K562 (cell line): ENCODE measurements around the gene PCSK6. TPM values are rescaled to one million over a fixed set of nuclear protein-coding genes. Genes with fewer than 3 reads are reported as not detected.

ENCODE experiments used
- ATAC-seq: fragments of 200-7000 bp; cut with Tn5 transposase; 3 replicates; pipeline ENCODE4 v1.9.1; 2020; ENCODE audit warnings: moderate library complexity
- BruUV-seq: library from RNA; stranded (reverse); fragments of 400-500 nt; replicated peaks from 2 replicates; lab custom pipeline; 2021; lab: Mats Ljungman, UMichigan
- CTCF ChIA-PET: fragments of 300-600 bp; formaldehyde crosslinking; extraction: SDS; loops from one replicate; lab custom pipeline; 2021; ENCODE audit warnings: low intra/inter-chr PET ratio; lab: Yijun Ruan, JAX
- POLR2A ChIA-PET: fragments of 300-600, 350-650 bp; sonication (Branson Sonifier 250); formaldehyde crosslinking; extraction: SDS; loops from one replicate; lab custom pipeline; 2021; ENCODE audit warnings: antibody characterized with exemption, inconsistent platforms; lab: Yijun Ruan, JAX
- DNase-seq, 4 experiments: peaks; one replicate each; pipeline versions ENCODE4 v3.0.0 to v3.0.0-alpha.2; 2011 to 2018; ENCODE audit warnings: low spot score in 3 of 4, mixed read lengths in 3 of 4; ENCODE audit errors: extremely low read depth in 1 of 4
- FAIRE-seq: peaks from 2 replicates; lab custom pipeline; 2011; peaks lifted over from hg19 to GRCh38; lab: Jason Lieb, UNC
- H2AFZ ChIP-seq: 2 replicates; pipeline ENCODE4 v1.6.0; 2011; ENCODE audit warnings: low read depth, low read length, control low read depth, inconsistent platforms
- H3K27ac ChIP-seq: fragments of 200-600 bp; 3 replicates; pipeline ENCODE4 v1.8.0; 2011; ENCODE audit warnings: low read depth, mild to moderate bottlenecking, control low read depth, inconsistent platforms, low read length, moderate library complexity, mixed read lengths; ENCODE audit errors: extremely low read depth
- H3K27me3 ChIP-seq, 2 experiments: fragments of 300-600 bp in 1 of 2; 2 replicates in 1 of 2; 3 replicates in 1 of 2; pipeline versions ENCODE4 v1.6.0 to v1.8.0; 2011; ENCODE audit warnings: inconsistent platforms in 2 of 2, low read length in 2 of 2, mild to moderate bottlenecking in 1 of 2, mixed read lengths in 1 of 2, moderate library complexity in 1 of 2; ENCODE audit not compliant: control insufficient read depth in 2 of 2, insufficient read depth in 2 of 2
- H3K36me3 ChIP-seq: fragments of 300-600 bp; 3 replicates; pipeline ENCODE4 v1.8.0; 2011; ENCODE audit warnings: mild to moderate bottlenecking, low read length, inconsistent platforms; ENCODE audit not compliant: control insufficient read depth, insufficient read depth
- H3K4me1 ChIP-seq, 2 experiments: fragments of 200-600 bp in 1 of 2; replicated peaks in 1 of 2; 2 replicates in 1 of 2; 3 replicates in 1 of 2; pipeline versions ENCODE4 v1.5.1 to v1.8.0; 2011; ENCODE audit warnings: inconsistent platforms in 2 of 2, low read length in 2 of 2, mild to moderate bottlenecking in 1 of 2, mixed read lengths in 1 of 2, moderate library complexity in 1 of 2; ENCODE audit not compliant: control insufficient read depth in 2 of 2, insufficient read depth in 2 of 2
- H3K4me2 ChIP-seq: 2 replicates; pipeline ENCODE4 v1.6.1; 2011; ENCODE audit warnings: low read length, control low read depth, inconsistent platforms, mixed read lengths; ENCODE audit not compliant: insufficient read depth
- H3K4me3 ChIP-seq: fragments of 200-600 bp; sonication (generic), shearing (Covaris generic); 2 replicates; pipeline ENCODE4 v1.5.1; 2016; ENCODE audit warnings: control low read depth, inconsistent platforms
- H3K79me2 ChIP-seq: fragments of 200-600 bp; 3 replicates; pipeline ENCODE4 v1.8.0; 2011; ENCODE audit warnings: low read length, inconsistent platforms; ENCODE audit not compliant: control insufficient read depth, insufficient read depth
- H3K9ac ChIP-seq, 2 experiments: 2 replicates each; pipeline versions ENCODE4 v1.6.0 to v1.6.1; 2011; ENCODE audit warnings: low read depth in 2 of 2, low read length in 2 of 2, control low read depth in 1 of 2, inconsistent platforms in 1 of 2, mild to moderate bottlenecking in 1 of 2, mixed read lengths in 1 of 2; ENCODE audit not compliant: insufficient read depth in 1 of 2
- H3K9me1 ChIP-seq: one replicate; pipeline ENCODE4 v1.6.0; 2011; ENCODE audit warnings: inconsistent platforms, mild to moderate bottlenecking, low read length, moderate library complexity; ENCODE audit not compliant: control insufficient read depth, insufficient read depth
- H3K9me3 ChIP-seq: replicated peaks from 2 replicates; pipeline ENCODE4 v1.5.1; 2011; ENCODE audit warnings: low read depth, low read length, inconsistent platforms; ENCODE audit not compliant: control insufficient read depth, insufficient read depth
- H4K20me1 ChIP-seq: replicated peaks from 2 replicates; pipeline ENCODE4 v1.6.1; 2011; ENCODE audit warnings: low read length, inconsistent platforms, mixed read lengths; ENCODE audit not compliant: control insufficient read depth, insufficient read depth
- CBFA2T2 ChIP-seq: fragments of 450-650 bp; conservative IDR thresholded peaks from 2 replicates; pipeline ENCODE4 v1.6.1; 2017; ENCODE audit warnings: mild to moderate bottlenecking
- ERF ChIP-seq: fragments of 450-650 bp; formaldehyde crosslinking; IDR thresholded peaks from 2 replicates; pipeline ENCODE4 v1.4.0; 2020; ENCODE audit warnings: mild to moderate bottlenecking, mixed read lengths
- EWSR1 ChIP-seq: fragments of 450-650 bp; IDR thresholded peaks from 2 replicates; pipeline ENCODE4 v1.6.1; 2018; ENCODE audit warnings: borderline replicate concordance, mild to moderate bottlenecking, low read depth, moderate library complexity; ENCODE audit not compliant: partially characterized antibody
- FUS ChIP-seq: fragments of 200-400 bp; formaldehyde crosslinking; optimal IDR thresholded peaks from 2 replicates; pipeline ENCODE3; 2017; ENCODE audit warnings: low read depth, low read length
- HDAC1 ChIP-seq, 2 experiments: fragments of 450-650 bp; IDR thresholded peaks; 2 replicates each; pipeline ENCODE4 v1.6.1; 2016 to 2017; ENCODE audit warnings: inconsistent platforms in 1 of 2, mild to moderate bottlenecking in 1 of 2, moderate library complexity in 1 of 2
- MBD2 ChIP-seq: sonication (generic); IDR thresholded peaks from 2 replicates; pipeline ENCODE4 v1.6.1; 2016; ENCODE audit warnings: low read depth, borderline replicate concordance
- MCM7 ChIP-seq, 2 experiments: fragments of 450-650 bp; IDR thresholded peaks; 2 replicates each; pipeline ENCODE4 v1.6.1; 2016 to 2018
- NCOR1 ChIP-seq: fragments of 450-650 bp; IDR thresholded peaks from 2 replicates; pipeline ENCODE4 v1.6.1; 2016; ENCODE audit warnings: mild to moderate bottlenecking, moderate library complexity
- SRSF7 ChIP-seq: fragments of 200-400 bp; formaldehyde crosslinking; optimal IDR thresholded peaks from 2 replicates; pipeline ENCODE3; 2017; ENCODE audit warnings: mild to moderate bottlenecking, low read depth, low read length
- ZBED1 ChIP-seq: IDR thresholded peaks from 2 replicates; pipeline ENCODE4 v1.6.1; 2014
- ZBTB9 ChIP-seq: fragments of 450-650 bp; formaldehyde crosslinking; IDR thresholded peaks from 2 replicates; pipeline ENCODE4 v1.4.0; 2020; ENCODE audit warnings: mild to moderate bottlenecking, moderate library complexity
- ZNF445 ChIP-seq: fragments of 250-450 bp; sonication (Bioruptor Pico); IDR thresholded peaks from 2 replicates; pipeline ENCODE4 v1.4.0; 2020; ENCODE audit warnings: low read depth, mild to moderate bottlenecking, moderate library complexity
- WGBS: fragments of 100-300 bp; shearing (Covaris generic); methylation state at CpG from one replicate; pipeline ENCODE4 v1.1.6; 2016; ENCODE audit warnings: low coverage, mixed read lengths; ENCODE audit not compliant: insufficient coverage; ENCODE audit errors: missing lambda C conversion rate; 5-methylcytosine and 5-hydroxymethylcytosine counted together
- in situ Hi-C: fragments of 300-500 bp; cut with MboI; formaldehyde crosslinking; loops from 4 replicates; pipeline ENCODE4 v1.15.0; 2018; ENCODE audit warnings: inconsistent platforms, mixed read lengths
- intact Hi-C: fragments of 100-400 bp; cut with micrococcal nuclease; formaldehyde crosslinking; loops from 2 replicates; pipeline ENCODE4 v1.14.2; 2022
- polyA plus RNA-seq, 8 experiments: library from polyadenylated mRNA; depleted of rRNA in 4 of 8; stranded (reverse) in 5 of 8; unstranded in 3 of 8; fragments of >200 nt; fragmentation: Nextera tagmentation in 2 of 8; fragmentation: Illumina TruSeq in 1 of 8; extraction: Ambion mirVana in 2 of 8; extraction: Trizol in 1 of 8; gene quantifications; 2 replicates each; pipeline versions ENCODE4 v1.2.1 to v1.2.3, GENCODE V29; 2011 to 2014; ENCODE audit warnings: inconsistent platforms in 1 of 8, missing spikeins in 1 of 8
- total RNA-seq, 7 experiments: library from RNA; depleted of rRNA in 6 of 7; stranded (reverse); fragments of >200 nt in 6 of 7; fragmentation: Illumina TruSeq in 2 of 7; extraction: Trizol in 2 of 7; gene quantifications; 2 replicates each; pipeline versions ENCODE4 v1.2.1 to v1.2.3, GENCODE V29; 2011 to 2021; ENCODE audit warnings: low replicate concordance in 1 of 7

Gene PCSK6
- total and polyA plus RNA-seq, 9 of the 15 experiments (the other 6 are each of a cell fraction or from before 2014, with no cell fraction given), result 2.2 to 32.6 (median 14.5) TPM

GRCh38 chr15:101461097-101461496, 28.4 kb downstream of the PCSK6 start (continued):
- TF ChIP-seq CBFA2T2 (no peak), FUS (no peak)

- no peak for FAIRE-seq
- no TSS peak for BruUV-seq
- intact Hi-C loops (no loop called here), in situ Hi-C loops (no loop called here)
- no peak overlapping the region for H3K27ac ChIP-seq
- H3K4me3 ChIP-seq, result no peak overlapping the region
- H3K9me3 ChIP-seq, result no peaks in the 10 kb centered on the region
- H3K36me3 ChIP-seq, result no peaks in the 10 kb centered on the region
- no peak overlapping the region for H2AFZ ChIP-seq
- H4K20me1 ChIP-seq, result no peaks in the 10 kb centered on the region
- peaks cover 38% of the 10 kb centered on the region for H3K79me2 ChIP-seq
- ChIA-PET CTCF (no interaction called here), POLR2A (no interaction called here)
- H3K27me3 ChIP-seq, result peaks cover 0 to 9% of the 10 kb centered on the region in 2 experiments; a peak in 1 of 5 replicates
- H3K9ac ChIP-seq, result no peak overlapping the region
- no peaks in the 10 kb centered on the region for H3K9me1 ChIP-seq
- WGBS, result 61% methylated on average over 9 of the region's 12 CpGs
- TF ChIP-seq MBD2 (no peak), ERF (CRISPR knock-in tag) (no peak), ZNF445 (no peak), HDAC1 (IDR thresholded peaks at IDR 0.05) (no peak), NCOR1 (no peak), ZBED1 (no peak), EWSR1 (no peak), ZBTB9 (no peak), MCM7 (IDR thresholded peaks at IDR 0.05) (no peak), SRSF7 (no peak)
- TF ChIP-seq, all 486 proteins: peak for 0
- ATAC-seq (no peak), DNase-seq (no peak)
- Histone ChIP-seq H3K4me1 (peaks cover 13 to 27% of the 10 kb centered on the region in 2 experiments; a peak in 4 of 5 replicates), H3K4me2 (no peak overlapping the region)
Observed at GRCh38 chr15:101459579-101460300, 29.8 kb downstream of the PCSK6 start.
